Activated T-helper 1 cell treated with anti-CD3 and anti-CD28 coated beads, Interleukin-2, amount 50 U/mL, for 16 hours (primary cell): ENCODE measurements around the gene TTYH1.

Experiments used
- DNase-seq, 2 donors: peaks; one replicate each; pipeline ENCODE4 v3.0.0-alpha.2; 2020; ENCODE audit warnings: low read depth in 1 of 2, low spot score in 1 of 2

TTYH1 gene

DNA sequence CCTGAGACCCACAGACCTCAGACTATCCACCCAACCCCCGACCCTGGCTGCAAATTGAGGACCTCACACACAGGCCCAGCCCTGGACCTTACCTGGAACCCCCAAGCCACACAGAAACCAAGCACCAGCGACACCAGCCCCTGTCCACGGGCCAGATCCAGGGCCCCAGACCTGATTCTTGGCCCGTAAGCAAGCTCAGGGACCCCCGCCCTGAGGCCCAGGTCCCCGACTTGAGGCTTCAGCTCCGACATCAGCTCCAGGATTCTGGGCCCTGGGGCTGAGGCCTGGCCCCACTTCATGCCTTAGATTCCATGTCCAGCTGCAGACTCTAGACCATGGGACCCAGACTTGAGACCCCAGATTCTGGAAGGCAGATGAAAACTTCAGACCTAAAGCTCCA, 6.3 kb downstream of the TTYH1 start:
- no peak for DNase-seq

DNA sequence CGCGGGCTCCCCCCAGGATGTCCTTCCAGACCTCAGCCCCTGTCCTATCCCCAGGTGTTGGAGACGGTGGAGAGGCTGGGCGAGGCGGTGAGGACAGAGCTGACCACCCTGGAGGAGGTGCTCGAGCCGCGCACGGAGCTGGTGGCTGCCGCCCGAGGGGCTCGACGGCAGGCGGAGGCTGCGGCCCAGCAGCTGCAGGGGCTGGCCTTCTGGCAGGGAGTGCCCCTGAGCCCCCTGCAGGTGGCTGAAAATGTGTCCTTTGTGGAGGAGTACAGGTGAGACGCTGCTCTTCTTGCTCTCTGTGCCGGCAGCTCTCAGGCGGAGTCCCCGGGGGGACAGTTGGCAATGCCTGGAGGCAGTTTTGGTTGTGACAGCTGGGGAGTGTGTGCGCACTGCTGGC, 6.9 kb downstream of the TTYH1 start:
- DNase-seq, result no peak

DNA sequence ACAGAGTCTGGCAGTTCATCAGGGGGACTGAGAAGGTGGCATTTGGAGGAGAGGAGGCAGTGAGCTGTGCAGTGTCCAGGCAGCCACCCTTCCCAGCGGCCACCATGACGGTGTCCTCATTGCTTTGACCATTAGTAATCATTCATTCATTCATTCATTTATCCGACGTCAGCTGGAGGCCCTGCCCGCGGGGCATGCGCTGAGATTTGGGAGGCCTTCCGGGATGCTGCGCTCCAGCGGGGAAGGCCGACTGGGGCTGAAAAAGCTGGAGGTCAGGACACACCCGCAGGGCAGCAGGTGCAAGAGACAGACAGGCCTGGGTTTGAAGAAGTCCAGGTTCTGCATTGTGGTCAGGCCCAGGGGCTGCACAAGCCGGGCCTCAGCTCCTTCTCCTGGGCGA, 8.9 kb downstream of the TTYH1 start:
- DNase-seq, result no peak

DNA sequence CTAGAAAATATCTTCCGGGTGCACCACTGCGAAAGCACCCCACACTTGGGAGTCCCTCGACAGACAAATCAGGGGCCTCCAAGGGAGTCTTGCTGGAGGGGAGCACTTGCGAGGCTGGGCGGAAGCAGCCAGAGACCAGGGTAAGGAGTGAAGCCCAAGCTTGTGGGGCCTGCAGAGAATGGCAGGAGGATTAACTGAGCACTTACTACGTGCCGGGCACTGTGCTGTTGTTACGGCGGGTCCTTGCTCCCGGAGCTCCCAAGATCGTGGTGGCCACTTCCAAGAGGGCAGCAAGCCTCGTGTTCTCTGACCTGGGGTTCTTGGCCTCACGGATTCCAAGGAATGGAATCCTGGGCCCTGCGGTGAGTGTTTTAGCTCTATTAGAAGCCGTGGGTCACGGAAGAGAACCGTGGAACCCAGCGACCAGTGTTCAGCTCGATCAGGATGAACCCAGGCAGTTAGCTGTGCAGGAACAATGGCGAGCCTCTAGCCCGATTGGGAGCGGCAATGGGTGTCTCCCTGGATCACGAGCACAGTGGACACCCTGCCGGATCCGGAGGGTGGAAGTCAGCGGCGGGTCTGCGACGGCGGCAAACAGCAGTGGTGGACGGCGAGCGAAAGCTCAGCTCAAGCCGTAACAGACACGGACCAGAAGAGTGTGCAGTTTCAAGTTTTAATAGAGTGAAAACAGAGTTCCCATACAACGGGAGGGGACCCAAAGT, 9.6 kb downstream of the TTYH1 start:
- no peak for DNase-seq

DNA sequence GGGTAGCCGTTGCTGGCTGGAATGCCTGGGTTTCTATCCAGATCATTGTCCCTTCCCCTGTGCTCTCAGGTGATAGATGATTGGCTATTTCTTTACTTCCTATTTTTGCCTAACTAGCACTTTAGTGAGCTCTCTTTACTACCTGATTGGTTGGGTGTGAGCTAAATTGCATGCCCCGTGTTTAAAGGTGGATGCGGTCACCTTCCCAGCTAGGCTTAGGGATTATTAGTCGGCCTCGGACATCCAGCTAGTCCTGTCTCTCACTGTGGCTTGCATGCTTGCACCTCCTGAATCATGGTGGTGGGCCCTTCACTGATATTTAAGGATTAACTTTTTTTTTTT, 10.1 kb downstream of the TTYH1 start:
- DNase-seq, result no peak

GRCh38 chr19:54426291-54426931, 11.1 kb downstream of the TTYH1 start:
- DNase-seq, result no peak

- no peak for DNase-seq
Observed at GRCh38 chr19:54427586-54427985, 12.3 kb downstream of the TTYH1 start.

- DNase-seq, result no peak
Observed at GRCh38 chr19:54428323-54429175, 13.3 kb downstream of the TTYH1 start.

GRCh38 chr19:54429176-54429495, 13.9 kb downstream of the TTYH1 start:
- DNase-seq, result no peak

DNA sequence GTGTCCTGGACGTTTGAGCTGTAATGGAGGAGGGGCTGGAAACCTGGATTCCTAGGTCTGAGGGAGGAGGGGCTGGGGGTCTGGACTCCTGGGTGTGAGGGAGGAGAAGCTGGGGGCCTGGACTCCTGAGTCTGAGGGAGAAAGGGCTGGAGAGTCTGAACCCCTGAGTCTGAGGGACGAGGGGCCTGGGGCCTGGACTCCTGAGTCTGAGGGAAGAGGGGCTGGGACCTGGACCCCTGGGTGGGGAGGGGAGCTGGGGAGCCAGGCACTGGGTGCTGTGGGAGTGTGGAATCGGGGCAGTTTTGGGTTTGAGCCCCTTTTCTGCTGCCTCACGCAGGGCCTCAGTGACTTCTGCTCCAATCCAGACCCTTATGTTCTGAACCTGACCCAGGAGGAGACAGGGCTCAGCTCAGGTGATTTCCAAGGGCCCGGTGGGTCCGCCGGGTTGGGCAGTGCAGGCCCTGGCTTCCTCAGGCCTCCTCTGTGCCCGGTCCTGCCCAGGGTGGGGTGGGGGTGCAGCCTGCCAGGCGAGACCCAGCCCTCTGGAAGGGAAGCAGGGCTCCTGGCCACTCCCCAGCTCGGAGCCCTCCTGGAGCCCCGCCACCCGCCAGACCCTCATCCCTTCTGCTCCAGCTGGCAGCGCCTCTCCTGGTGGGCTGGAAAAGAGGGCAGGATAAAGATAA, 14.4 kb downstream of the TTYH1 start:
- no peak for DNase-seq

- peak in 1 of 2 donors; percentile 12 for DNase-seq
Observed at GRCh38 chr19:54430306-54431254, 15.3 kb downstream of the TTYH1 start.

GRCh38 chr19:54431255-54431838, 16.1 kb downstream of the TTYH1 start:
- no peak for DNase-seq

- no peak for DNase-seq
Observed at GRCh38 chr19:54432144-54432738, 17.0 kb downstream of the TTYH1 start.

GRCh38 chr19:54433697-54434096, 18.4 kb downstream of the TTYH1 start:
- no peak for DNase-seq

- DNase-seq, result no peak
Observed at GRCh38 chr19:54434112-54434872, 19.0 kb downstream of the TTYH1 start.

GRCh38 chr19:54434873-54435214, 19.6 kb downstream of the TTYH1 start:
- DNase-seq, result no peak

DNA sequence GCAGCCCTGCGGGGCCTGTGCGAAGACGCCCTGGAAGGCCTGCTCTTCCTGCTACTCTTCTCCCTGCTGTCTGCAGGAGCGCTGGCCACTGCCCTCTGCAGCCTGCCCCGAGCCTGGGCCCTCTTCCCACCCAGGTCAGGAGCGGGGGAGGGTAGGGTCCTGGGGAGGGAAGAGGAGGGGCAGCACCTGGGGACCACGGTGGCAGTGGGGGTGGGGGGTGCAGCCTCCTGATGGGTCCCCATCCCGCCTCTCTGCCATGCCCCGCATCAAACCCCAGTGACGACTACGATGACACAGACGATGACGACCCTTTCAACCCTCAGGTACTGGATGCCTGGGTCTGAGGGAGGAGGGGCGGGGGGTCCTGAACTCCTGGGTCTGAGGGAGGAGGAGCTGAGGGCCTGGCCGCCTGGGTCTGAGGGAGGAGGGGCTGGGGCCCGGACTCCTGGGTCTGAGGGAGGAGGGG, 20.3 kb downstream of the TTYH1 start:
- no peak for DNase-seq

DNA sequence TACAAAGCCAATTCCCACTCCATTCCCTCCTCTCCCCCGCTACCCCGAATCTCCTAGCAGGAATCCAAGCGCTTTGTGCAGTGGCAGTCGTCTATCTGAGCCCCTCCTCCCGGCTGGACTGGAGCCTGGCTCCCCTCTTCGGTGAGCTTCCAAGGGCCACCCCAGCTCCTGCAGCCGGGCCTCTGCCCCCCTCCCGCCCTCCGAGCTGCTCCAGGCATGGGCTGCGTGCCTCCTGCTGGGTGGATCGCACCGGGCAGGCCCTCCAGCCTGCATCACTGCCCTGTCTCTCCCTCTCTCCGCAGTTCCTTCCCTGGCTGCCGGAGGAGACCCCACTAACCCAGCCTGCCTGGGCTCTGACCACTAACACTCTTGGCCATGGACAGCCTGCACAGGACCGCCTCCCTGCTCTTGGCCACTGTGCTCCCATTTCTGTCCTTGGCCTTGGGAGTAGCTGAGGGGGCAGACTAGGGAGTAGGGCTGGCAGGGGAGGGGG, 20.8 kb downstream of the TTYH1 start:
- DNase-seq, result no peak
